Choroid plexus epithelial cell (primary cell): ENCODE data around the gene SLC6A3.
"Not testable (repeated sequence)": the region's sequence is repeated elsewhere in the genome, so short reads cannot be mapped to it uniquely, and the experiment has no call there.

ENCODE experiments used
- DNase-seq: peaks from one replicate; pipeline ENCODE4 v3.0.0-alpha.2; 2010; ENCODE audit warnings: low read depth
- H3K4me3 ChIP-seq: 2 replicates; pipeline ENCODE4 v1.5.1; 2011; ENCODE audit warnings: low read depth, mild to moderate bottlenecking, control low read depth, low read length, moderate library complexity
- CTCF ChIP-seq: conservative IDR thresholded peaks from 2 replicates; pipeline ENCODE4 v1.5.1; 2011; ENCODE audit warnings: low read depth, mild to moderate bottlenecking, control low read depth, inconsistent platforms, low read length, moderate library complexity

SLC6A3 gene

GRCh38 chr5:1424716-1425115 is 20.5 kb downstream of the SLC6A3 start:
- no peak overlapping the region for H3K4me3 ChIP-seq
- DNase-seq: no peak
- no peak for TF ChIP-seq CTCF

GRCh38 chr5:1423901-1424603 is 21.2 kb downstream of the SLC6A3 start:
- no peak overlapping the region for H3K4me3 ChIP-seq
- DNase-seq: no peak
- TF ChIP-seq CTCF: no peak

- not testable (repeated sequence) for DNase-seq, H3K4me3 ChIP-seq
These were observed 22.7 kb downstream of the SLC6A3 start for GRCh38 chr5:1422522-1422921.

GRCh38 chr5:1421521-1422341 is 23.5 kb downstream of the SLC6A3 start:
- DNase-seq: no peak

GRCh38 chr5:1420211-1421195 is 24.7 kb downstream of the SLC6A3 start:
- no peak overlapping the region for H3K4me3 ChIP-seq
- DNase-seq: no peak
- no peak for TF ChIP-seq CTCF

More at GRCh38 chr5:1421521-1422341, 23.5 kb downstream of the SLC6A3 start:
- no peak for TF ChIP-seq CTCF
- H3K4me3 ChIP-seq: no peak overlapping the region

- no peak for DNase-seq
- H3K4me3 ChIP-seq: no peak overlapping the region
- TF ChIP-seq CTCF: no peak
These were observed 25.6 kb downstream of the SLC6A3 start for GRCh38 chr5:1419476-1420210.
